ENCODE measurements around the gene HOXB1.

The HOXB1 gene

GRCh38 chr17:48530887-48531272, at the start of gene HOXB1:
Gene HOXB1, minus strand, starts transcription at chr17:48531011. Its CDS starts 107 bp downstream, at chr17:48530904.
- DNase-seq = no peak

- no peak for DNase-seq
Measured at GRCh38 chr17:48579760-48580554, 49.1 kb upstream of the HOXB1 start.

- no peak for DNase-seq
Measured at GRCh38 chr17:48579471-48579759, 48.6 kb upstream of the HOXB1 start.

- DNase-seq = no peak
Measured at GRCh38 chr17:48578616-48579470, 48.0 kb upstream of the HOXB1 start.

- DNase-seq = peak in 1 of 2 experiments; percentile 64
Measured at GRCh38 chr17:48577946-48578615, 47.3 kb upstream of the HOXB1 start, which contains the start of gene HOXB4. Gene HOXB4, minus strand, starts transcription at chr17:48578350. Its CDS starts 31 bp downstream, at chr17:48578319.

- no peak for DNase-seq
Measured at GRCh38 chr17:48577330-48577945, 46.6 kb upstream of the HOXB1 start.

- no peak for DNase-seq
Measured at GRCh38 chr17:48576479-48577309, 45.9 kb upstream of the HOXB1 start.

GRCh38 chr17:48575673-48576478, 45.1 kb upstream of the HOXB1 start:
- DNase-seq = no peak

- DNase-seq = no peak
Measured at GRCh38 chr17:48575066-48575582, 44.3 kb upstream of the HOXB1 start.

GRCh38 chr17:48574505-48575065, 43.8 kb upstream of the HOXB1 start:
- DNase-seq = no peak

GRCh38 chr17:48571826-48572417, 41.1 kb upstream of the HOXB1 start:
- DNase-seq = no peak

GRCh38 chr17:48571024-48571818, 40.4 kb upstream of the HOXB1 start:
- no peak for DNase-seq

GRCh38 chr17:48570325-48571023, 39.7 kb upstream of the HOXB1 start:
- no peak for DNase-seq

GRCh38 chr17:48569674-48570324, 39.0 kb upstream of the HOXB1 start:
- no peak for DNase-seq

GRCh38 chr17:48569240-48569582, 38.4 kb upstream of the HOXB1 start:
- no peak for DNase-seq

- no peak for DNase-seq
Measured at GRCh38 chr17:48568499-48569239, 37.9 kb upstream of the HOXB1 start.

- no peak for DNase-seq
Measured at GRCh38 chr17:48567646-48568354, 37.0 kb upstream of the HOXB1 start.
